Neuron (in vitro differentiated cells): ENCODE results near the gene L3MBTL1.
"Not testable (repeated sequence)": the region's sequence is repeated elsewhere in the genome, so short reads cannot be mapped to it uniquely, and the experiment has no call there.

ENCODE experiments used
- H2AFZ ChIP-seq: one replicate; pipeline ENCODE4 v1.6.1; 2013; ENCODE audit warnings: low read depth, mild to moderate bottlenecking, inconsistent platforms, low read length, moderate library complexity
- H3K27me3 ChIP-seq: one replicate; pipeline ENCODE4 v1.6.1; 2013; ENCODE audit warnings: low read length; ENCODE audit not compliant: insufficient read depth
- H3K36me3 ChIP-seq: one replicate; pipeline ENCODE4 v1.6.1; 2013; ENCODE audit warnings: low read length; ENCODE audit not compliant: insufficient read depth
- H3K4me1 ChIP-seq: one replicate; pipeline ENCODE4 v1.6.1; 2013; ENCODE audit warnings: low read length; ENCODE audit not compliant: insufficient read depth
- H3K4me3 ChIP-seq: 2 replicates; pipeline ENCODE4 v1.5.1; 2013; ENCODE audit warnings: mild to moderate bottlenecking, low read length, moderate library complexity
- H3K9me3 ChIP-seq: one replicate; pipeline ENCODE4 v1.6.1; 2013; ENCODE audit warnings: low read length

L3MBTL1 gene

GRCh38 chr20:43472671-43473380 lies 34.7 kb upstream of the L3MBTL1 start:
- Histone ChIP-seq H3K4me1 (no peaks in the 10 kb centered on the region), H3K4me3 (no peak overlapping the region), H3K27me3 (no peaks in the 10 kb centered on the region), H3K36me3 (peaks cover 2% of the 10 kb centered on the region), H3K9me3 (no peaks in the 10 kb centered on the region), H2AFZ (no peak overlapping the region)

- no peaks in the 10 kb centered on the region for H3K27me3 ChIP-seq
These were observed 34.2 kb upstream of the L3MBTL1 start for GRCh38 chr20:43473381-43473704.

GRCh38 chr20:43477193-43477592 lies 30.3 kb upstream of the L3MBTL1 start:
- Histone ChIP-seq H3K4me3 (no peak overlapping the region), H3K27me3 (no peaks in the 10 kb centered on the region), H2AFZ (no peak overlapping the region), H3K9me3 (no peaks in the 10 kb centered on the region), H3K36me3 (no peaks in the 10 kb centered on the region), H3K4me1 (no peaks in the 10 kb centered on the region)

More at GRCh38 chr20:43473381-43473704, 34.2 kb upstream of the L3MBTL1 start:
- Histone ChIP-seq H3K4me3 (no peak overlapping the region), H3K4me1 (no peaks in the 10 kb centered on the region), H3K36me3 (peaks cover 2% of the 10 kb centered on the region), H2AFZ (no peak overlapping the region), H3K9me3 (no peaks in the 10 kb centered on the region)

- Histone ChIP-seq H3K9me3 (no peaks in the 10 kb centered on the region), H3K36me3 (no peaks in the 10 kb centered on the region), H2AFZ (no peak overlapping the region), H3K27me3 (no peaks in the 10 kb centered on the region), H3K4me1 (no peaks in the 10 kb centered on the region), H3K4me3 (no peak overlapping the region)
These were observed 29.9 kb upstream of the L3MBTL1 start for GRCh38 chr20:43477619-43478018.

- no peaks in the 10 kb centered on the region for H3K9me3 ChIP-seq
- H3K4me3 ChIP-seq, result no peak overlapping the region
- no peaks in the 10 kb centered on the region for H3K4me1 ChIP-seq
- no peaks in the 10 kb centered on the region for H3K36me3 ChIP-seq
- H2AFZ ChIP-seq, result no peak overlapping the region
- H3K27me3 ChIP-seq, result no peaks in the 10 kb centered on the region
These were observed 17.5 kb upstream of the L3MBTL1 start for GRCh38 chr20:43490038-43490437.

GRCh38 chr20:43492101-43492500 lies 15.4 kb upstream of the L3MBTL1 start:
- no peaks in the 10 kb centered on the region for H3K9me3 ChIP-seq
- no peaks in the 10 kb centered on the region for H3K4me1 ChIP-seq
- H3K36me3 ChIP-seq, result no peaks in the 10 kb centered on the region
- H3K4me3 ChIP-seq, result no peak overlapping the region
- no peak overlapping the region for H2AFZ ChIP-seq
- H3K27me3 ChIP-seq, result no peaks in the 10 kb centered on the region

- Histone ChIP-seq H3K4me3 (no peak overlapping the region), H3K36me3 (no peaks in the 10 kb centered on the region), H3K9me3 (no peaks in the 10 kb centered on the region), H3K4me1 (no peaks in the 10 kb centered on the region), H3K27me3 (no peaks in the 10 kb centered on the region), H2AFZ (no peak overlapping the region)
These were observed 12.1 kb upstream of the L3MBTL1 start for GRCh38 chr20:43495388-43495787.

GRCh38 chr20:43502021-43502420 lies 5.5 kb upstream of the L3MBTL1 start:
- not testable (repeated sequence) for H3K9me3 ChIP-seq, H2AFZ ChIP-seq, H3K4me3 ChIP-seq, H3K36me3 ChIP-seq, H3K4me1 ChIP-seq
- peaks cover 33% of the 10 kb centered on the region for H3K27me3 ChIP-seq

- Histone ChIP-seq H3K4me3 (no peak overlapping the region), H3K9me3 (no peaks in the 10 kb centered on the region), H3K27me3 (peaks cover 49% of the 10 kb centered on the region), H3K4me1 (no peaks in the 10 kb centered on the region), H3K36me3 (no peaks in the 10 kb centered on the region), H2AFZ (no peak overlapping the region)
These were observed 1.3 kb upstream of the L3MBTL1 start for GRCh38 chr20:43506238-43506637.

GRCh38 chr20:43508106-43508505 lies 609 bp downstream of the L3MBTL1 start:
- H3K36me3 ChIP-seq, result no peaks in the 10 kb centered on the region
- H3K9me3 ChIP-seq, result no peaks in the 10 kb centered on the region
- H2AFZ ChIP-seq, result peak overlapping the region; percentile 63
- H3K27me3 ChIP-seq, result peaks cover 45% of the 10 kb centered on the region
- H3K4me1 ChIP-seq, result peaks cover 2% of the 10 kb centered on the region
- H3K4me3 ChIP-seq, result peak overlapping the region; percentile 53

- Histone ChIP-seq H3K27me3 (peaks cover 45% of the 10 kb centered on the region), H3K4me3 (no peak overlapping the region), H3K4me1 (peaks cover 5% of the 10 kb centered on the region), H3K9me3 (no peaks in the 10 kb centered on the region), H3K36me3 (no peaks in the 10 kb centered on the region), H2AFZ (no peak overlapping the region)
These were observed 1.1 kb downstream of the L3MBTL1 start for GRCh38 chr20:43508604-43509040.

GRCh38 chr20:43511879-43512278 lies 4.4 kb downstream of the L3MBTL1 start:
- Histone ChIP-seq H2AFZ (no peak overlapping the region), H3K27me3 (peaks cover 20% of the 10 kb centered on the region), H3K36me3 (no peaks in the 10 kb centered on the region), H3K9me3 (no peaks in the 10 kb centered on the region), H3K4me3 (no peak overlapping the region), H3K4me1 (peaks cover 14% of the 10 kb centered on the region)

- Histone ChIP-seq H3K4me1 (peaks cover 14% of the 10 kb centered on the region), H2AFZ (no peak overlapping the region), H3K4me3 (peak overlapping the region; percentile 80), H3K9me3 (no peaks in the 10 kb centered on the region), H3K36me3 (no peaks in the 10 kb centered on the region), H3K27me3 (peaks cover 5% of the 10 kb centered on the region)
These were observed 6.0 kb downstream of the L3MBTL1 start for GRCh38 chr20:43513372-43513930.
